22Rv1 (cell line): Measurements from ENCODE around the gene HERPUD1.

ENCODE experiments used
- CTCF ChIP-seq: fragments of 450-650 bp; IDR thresholded peaks from 2 replicates; pipeline ENCODE4 v1.5.1; 2017; ENCODE audit warnings: mild to moderate bottlenecking
- ZFX ChIP-seq: fragments of 450-650 bp; IDR thresholded peaks from 2 replicates; pipeline ENCODE4 v1.6.1; 2017; ENCODE audit warnings: antibody characterized with exemption, borderline replicate concordance

- TF ChIP-seq CTCF (no peak), ZFX (no peak)
These were observed 16.4 kb upstream of the HERPUD1 start for GRCh38 chr16:56915336-56916119.
